COLO668 (cell line): ENCODE measurements around the gene GRK7.
"Not testable (repeated sequence)": the region's sequence is repeated elsewhere in the genome, so short reads cannot be mapped to it uniquely, and the experiment has no call there.

Experiments used
- DNase-seq: peaks from one replicate; lab custom pipeline; 2025; ENCODE audit not compliant: unreplicated experiment; lab: John Stamatoyannopoulos, UW

The GRK7 gene

DNA sequence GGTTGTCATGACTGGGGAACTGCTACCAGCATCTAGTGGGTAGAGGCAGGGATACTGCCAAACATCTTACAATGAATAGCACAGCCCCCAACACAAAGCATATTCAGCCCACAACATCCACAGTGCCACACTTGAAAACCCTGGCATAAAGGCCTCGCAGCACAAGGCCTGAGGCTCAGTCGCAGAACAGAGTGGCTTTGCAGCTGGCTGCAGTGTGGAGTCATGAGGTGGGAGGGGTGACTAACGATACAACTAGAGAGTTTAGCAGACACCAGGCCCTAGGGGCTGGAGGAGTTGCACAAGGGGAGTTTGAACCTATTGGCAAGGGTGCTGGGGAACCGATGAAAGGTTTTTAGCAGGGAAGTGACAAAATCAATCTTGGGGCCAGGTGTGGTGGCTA is 32.1 kb downstream of the GRK7 start:
- no peak for DNase-seq

GRCh38 chr3:141795741-141796080 is 32.5 kb downstream of the GRK7 start:
- DNase-seq = no peak

- no peak for DNase-seq
These were observed 33.1 kb downstream of the GRK7 start for GRCh38 chr3:141796081-141796888.

DNA sequence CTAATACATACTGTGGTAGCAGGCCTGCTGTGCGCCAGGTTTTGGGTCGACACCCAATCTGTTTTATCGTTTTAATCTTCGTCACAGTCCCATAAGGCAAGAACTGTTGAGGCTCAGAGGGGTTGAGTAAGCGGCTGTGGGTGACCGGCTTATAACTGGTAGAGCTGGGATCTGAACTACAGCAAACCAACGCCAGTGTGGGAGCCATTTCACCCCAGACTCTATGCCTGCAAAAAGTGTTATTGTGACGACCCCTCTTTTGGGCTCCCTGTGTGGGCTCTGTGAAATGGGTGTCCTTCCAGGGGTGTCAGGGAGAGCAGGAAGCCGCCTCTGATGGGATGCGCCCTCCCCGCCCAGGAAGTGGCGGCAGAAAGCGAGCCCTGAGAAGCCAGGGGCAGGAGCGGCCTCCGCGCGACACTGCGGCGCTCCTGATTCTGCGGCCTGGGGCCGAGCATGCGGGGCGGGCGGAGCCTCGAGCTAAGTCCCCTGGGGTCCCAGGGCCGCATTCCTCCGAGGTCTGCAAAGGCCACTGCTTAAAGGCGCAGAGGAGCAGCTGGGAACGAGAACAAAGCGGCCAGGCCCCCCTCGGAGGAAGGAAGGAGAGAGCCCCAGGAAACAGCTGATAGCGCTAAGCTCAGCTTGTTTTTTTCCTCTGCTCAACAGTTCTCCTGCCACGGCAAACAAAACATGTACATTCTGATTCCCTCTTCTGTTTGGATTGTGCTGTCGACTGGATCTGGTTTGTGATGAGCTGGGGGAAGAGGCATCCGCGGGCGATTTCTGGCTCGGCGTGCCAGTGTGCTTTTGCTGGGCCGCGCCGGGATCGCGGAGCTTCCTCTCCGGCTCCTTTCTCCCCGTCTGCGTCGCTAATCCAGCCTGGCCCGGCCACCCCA is 33.9 kb downstream of the GRK7 start:
- DNase-seq = peak; percentile 38

DNA sequence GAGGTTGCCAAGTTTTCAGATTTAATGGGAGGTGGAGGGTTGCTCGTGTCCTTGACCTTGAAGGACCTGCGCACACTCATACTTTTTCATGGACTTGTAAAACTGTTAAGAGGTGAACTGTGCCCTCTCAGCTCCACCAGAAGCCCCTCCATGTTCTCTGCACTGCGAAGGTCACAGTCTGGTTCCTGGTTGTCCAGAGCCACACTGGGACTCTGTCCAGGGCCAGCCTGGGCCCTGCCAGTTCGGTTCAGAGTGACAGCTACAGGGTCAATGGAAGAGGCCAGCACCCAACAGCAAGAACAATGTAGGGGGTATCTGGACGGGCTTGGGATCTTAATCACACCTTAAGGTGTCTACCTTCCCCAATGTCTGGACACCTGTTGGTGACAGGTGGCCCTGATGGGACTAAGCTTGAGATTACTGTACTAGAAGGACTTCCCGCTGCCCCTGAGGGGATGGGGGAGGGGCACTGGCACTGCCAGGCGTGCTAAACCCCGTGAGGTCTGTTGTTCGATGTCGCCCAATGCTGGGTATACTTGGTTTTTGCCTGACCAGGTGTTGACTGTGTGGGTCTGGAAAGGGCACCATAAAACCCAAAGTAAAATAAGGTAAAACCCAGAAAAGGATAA is 34.7 kb downstream of the GRK7 start:
- DNase-seq = no peak

- DNase-seq = no peak
These were observed 35.2 kb downstream of the GRK7 start for GRCh38 chr3:141798448-141798845.

GRCh38 chr3:141802316-141803077 is 39.3 kb downstream of the GRK7 start:
- no peak for DNase-seq

DNA sequence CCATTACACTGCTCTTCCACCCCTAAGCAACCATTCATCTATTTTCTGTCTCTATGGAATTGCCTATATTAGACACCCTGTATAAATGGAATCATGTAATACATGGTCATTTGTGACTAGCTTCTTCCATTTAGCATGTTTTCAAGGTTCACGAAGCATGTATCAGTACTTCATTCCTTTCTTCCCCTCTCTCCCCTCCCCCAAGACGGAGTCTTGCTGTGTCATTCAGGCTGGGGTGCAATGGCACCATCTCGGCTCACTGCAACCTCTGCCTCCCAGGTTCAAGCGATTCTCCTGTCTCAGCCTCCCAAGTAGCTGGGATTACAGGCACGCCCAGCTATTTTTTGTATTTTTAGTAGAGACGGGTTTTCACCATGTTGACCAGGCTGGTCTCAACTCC is 40.3 kb downstream of the GRK7 start:
- DNase-seq = not testable (repeated sequence)

- no peak for DNase-seq
These were observed 41.2 kb downstream of the GRK7 start for GRCh38 chr3:141804447-141804777.

- no peak for DNase-seq
These were observed 41.8 kb downstream of the GRK7 start for GRCh38 chr3:141804778-141805639.

- no peak for DNase-seq
These were observed 44.2 kb downstream of the GRK7 start for GRCh38 chr3:141807277-141808033.

DNA sequence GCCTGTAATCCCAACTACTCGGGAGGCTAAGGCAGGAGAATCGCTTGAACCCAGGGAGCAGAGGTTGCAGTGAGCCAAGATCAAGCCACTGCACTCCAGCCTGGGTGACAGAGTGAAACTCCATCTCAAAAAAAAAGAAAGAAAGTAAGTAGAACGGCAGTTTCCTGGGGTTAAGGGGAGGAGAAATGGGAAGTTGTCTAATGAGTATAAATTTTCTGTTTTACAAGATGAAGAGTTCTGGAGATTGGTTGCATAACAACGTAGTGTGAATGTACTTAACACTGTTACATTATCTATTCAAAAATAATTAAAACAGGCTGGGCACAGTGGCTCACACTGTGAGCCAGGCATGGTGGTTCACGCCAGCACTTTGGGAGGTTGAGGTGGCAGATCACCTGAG is 45.4 kb downstream of the GRK7 start:
- no peak for DNase-seq

GRCh38 chr3:141810161-141810560 is 47.0 kb downstream of the GRK7 start:
- DNase-seq = no peak

- DNase-seq = no peak
These were observed 48.1 kb downstream of the GRK7 start for GRCh38 chr3:141811348-141811747.

GRCh38 chr3:141812084-141812483 is 48.9 kb downstream of the GRK7 start:
- DNase-seq = no peak

DNA sequence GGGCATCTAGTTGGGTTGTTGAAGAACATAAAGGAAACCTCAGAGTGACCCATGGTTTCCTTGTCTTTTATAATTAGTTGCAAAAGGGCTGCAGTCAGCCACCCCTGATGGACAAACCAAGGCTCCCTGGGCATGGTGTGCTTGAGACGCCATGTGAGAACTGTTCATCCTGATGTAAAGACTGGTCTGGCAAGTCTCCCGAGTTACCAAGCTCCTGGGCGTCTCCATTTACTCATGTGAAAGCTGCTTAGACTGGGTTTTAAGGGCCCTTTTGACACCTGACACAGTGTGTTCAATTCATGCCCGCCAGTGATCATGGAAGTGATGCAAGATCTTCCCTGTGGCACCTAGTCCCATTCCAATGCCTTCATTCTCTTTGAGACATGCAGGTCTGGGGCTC is 49.4 kb downstream of the GRK7 start:
- no peak for DNase-seq
